Activated naive CD4-positive, alpha-beta T cell (primary cell): ENCODE measurements around the gene C1D.

ENCODE experiments used
- DNase-seq, 4 experiments: peaks; one replicate each; lab custom pipeline; 2025; lab: John Stamatoyannopoulos, UW

The C1D gene

GRCh38 chr2:68057658-68058396 lies 5.0 kb downstream of the C1D start:
- no peak for DNase-seq

- DNase-seq, result no peak
Observed at GRCh38 chr2:68052717-68053422, 9.9 kb downstream of the C1D start.

DNA sequence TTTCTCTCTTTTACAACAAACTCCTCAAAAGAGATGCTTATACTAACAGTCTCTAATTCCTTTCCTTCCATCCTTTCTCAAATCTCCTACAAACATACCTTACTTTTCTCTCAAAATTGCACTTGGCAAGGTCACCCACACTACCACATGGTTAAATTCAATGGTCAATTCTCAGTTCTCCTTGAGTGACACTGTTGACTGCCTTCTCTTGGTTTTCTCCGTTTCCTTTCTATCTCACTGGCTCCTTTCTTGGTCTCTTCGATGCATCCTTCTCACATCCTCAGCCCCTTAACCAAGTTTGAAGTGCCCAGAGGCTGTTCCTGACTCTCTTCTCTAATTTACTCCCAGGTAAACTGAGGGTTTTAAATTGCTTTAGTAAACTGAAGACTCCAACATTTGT lies 12.5 kb downstream of the C1D start:
- no peak for DNase-seq

DNA sequence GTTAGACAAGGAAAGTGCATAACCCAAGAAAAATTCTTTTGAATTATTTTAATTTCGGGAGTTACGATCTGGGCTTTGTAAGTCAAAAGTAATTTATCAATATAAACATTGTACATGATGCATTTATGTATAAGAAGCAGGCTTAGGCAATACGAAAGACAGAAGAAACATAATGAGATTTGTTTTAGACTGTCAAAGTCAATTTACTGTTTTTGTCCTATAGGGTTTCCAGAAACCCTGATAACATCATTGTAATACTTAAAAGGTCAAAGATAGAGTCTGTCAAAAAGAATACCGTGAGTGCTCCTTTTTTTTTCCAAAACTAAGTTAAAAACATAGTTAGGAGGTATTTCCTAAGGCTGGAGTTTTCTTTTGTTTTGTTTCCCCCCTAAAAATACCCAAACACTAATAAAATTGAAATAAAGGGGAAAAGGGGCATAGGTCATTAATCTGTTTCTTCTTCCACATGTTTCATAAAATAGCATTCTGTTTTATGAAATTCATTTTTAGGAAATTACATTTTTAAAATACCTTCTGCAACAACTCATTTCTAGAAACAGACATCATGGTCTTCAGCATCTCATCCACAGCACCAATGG lies 16.1 kb downstream of the C1D start:
- DNase-seq, result no peak

DNA sequence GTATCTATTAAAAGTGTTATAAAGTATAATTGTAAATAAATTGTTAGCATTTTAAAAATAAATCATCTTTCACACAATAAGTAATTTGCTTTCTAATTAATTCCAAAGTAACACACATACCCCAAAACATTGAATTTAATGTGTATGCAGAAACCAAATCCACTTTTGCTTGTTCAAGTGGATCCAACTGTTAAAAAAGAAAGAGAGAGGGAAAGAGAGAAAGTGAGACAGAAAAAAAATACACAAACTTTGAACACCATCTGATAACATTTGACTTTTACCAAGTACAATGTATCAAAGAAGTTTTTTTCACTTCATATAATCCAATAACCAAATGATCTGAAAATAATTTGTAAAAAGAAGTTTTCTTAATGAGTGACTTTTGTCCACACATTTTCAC lies 16.6 kb downstream of the C1D start:
- no peak for DNase-seq

- no peak for DNase-seq
Observed at GRCh38 chr2:68045342-68045741, 17.5 kb downstream of the C1D start.

GRCh38 chr2:68044099-68044498 lies 18.7 kb downstream of the C1D start:
- no peak for DNase-seq

GRCh38 chr2:68043695-68044094 lies 19.1 kb downstream of the C1D start:
- DNase-seq, result no peak

- no peak for DNase-seq
Observed at GRCh38 chr2:68043032-68043431, 19.8 kb downstream of the C1D start.

- no peak for DNase-seq
Observed at GRCh38 chr2:68041704-68042245, 21.0 kb downstream of the C1D start.

- no peak for DNase-seq
Observed at GRCh38 chr2:68040078-68040477, 22.7 kb downstream of the C1D start.

GRCh38 chr2:68039317-68039716 lies 23.5 kb downstream of the C1D start:
- no peak for DNase-seq

DNA sequence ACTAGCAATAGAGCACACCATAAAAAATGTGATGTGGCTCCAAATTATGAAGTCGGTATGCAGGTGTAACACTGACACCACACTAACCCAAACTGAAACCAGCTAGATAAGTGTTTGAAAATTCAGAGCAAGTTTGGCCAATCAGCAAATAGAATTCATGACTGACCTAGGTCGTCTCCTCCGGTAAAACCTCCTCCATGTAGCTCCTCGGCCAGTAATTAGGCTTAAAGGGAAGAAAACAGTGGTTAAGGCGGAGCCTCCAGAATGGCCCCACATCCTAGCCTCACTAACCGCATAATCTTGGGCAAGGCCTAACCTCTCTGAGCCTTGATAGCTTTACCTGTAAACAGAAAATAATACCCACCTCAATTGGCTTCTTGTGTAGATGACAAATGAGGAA lies 30.1 kb downstream of the C1D start:
- no peak for DNase-seq

DNA sequence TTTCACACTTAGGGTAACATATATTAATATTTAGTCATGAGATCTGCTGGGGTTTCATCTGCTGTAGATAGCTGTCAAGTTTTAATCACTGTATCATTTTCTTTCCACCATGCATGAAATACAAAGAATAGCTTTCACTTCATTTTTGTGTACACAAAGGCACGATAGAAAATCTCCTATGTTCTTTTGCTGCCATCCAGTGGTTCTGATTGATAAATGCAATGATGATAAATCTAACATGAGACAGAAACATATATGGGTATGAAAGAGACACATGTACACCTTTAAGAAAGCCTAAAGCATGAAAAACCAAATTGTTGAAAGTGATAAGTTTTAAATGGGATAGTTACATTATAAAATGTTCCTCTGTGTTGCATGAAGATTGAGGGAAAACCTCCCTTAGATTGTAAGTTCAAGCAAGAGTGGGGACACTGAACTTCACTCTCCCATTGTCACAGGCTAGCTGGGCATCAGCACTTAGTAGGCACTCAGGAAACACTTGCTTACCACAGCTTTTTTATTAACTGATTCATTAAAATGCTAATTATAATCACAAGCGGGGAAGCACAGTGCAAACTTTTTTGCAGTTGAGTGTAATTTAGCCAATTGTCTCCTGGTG lies 31.2 kb downstream of the C1D start:
- DNase-seq, result no peak

DNA sequence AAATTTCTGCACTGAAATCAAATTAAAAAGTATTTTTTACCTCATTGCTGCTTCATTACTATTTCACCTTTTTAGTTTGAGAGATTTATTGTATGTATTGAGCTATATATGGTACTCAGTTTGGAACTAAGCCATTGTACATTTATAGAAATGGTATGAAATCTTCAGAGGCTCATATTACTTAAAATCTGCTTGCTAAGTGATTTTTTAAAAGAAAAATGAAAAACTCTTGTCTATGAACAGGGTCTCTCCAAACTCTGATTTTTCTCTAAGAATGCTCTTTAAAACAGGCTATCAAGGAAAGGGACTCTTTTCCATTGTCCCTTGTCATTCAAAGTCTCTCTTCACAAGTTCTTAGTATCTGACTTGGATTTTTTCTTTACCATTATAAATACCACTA lies 31.8 kb downstream of the C1D start:
- no peak for DNase-seq

- DNase-seq, result no peak
Observed at GRCh38 chr2:68030529-68030928, 32.3 kb downstream of the C1D start.

GRCh38 chr2:68027959-68028358 lies 34.8 kb downstream of the C1D start:
- no peak for DNase-seq

DNA sequence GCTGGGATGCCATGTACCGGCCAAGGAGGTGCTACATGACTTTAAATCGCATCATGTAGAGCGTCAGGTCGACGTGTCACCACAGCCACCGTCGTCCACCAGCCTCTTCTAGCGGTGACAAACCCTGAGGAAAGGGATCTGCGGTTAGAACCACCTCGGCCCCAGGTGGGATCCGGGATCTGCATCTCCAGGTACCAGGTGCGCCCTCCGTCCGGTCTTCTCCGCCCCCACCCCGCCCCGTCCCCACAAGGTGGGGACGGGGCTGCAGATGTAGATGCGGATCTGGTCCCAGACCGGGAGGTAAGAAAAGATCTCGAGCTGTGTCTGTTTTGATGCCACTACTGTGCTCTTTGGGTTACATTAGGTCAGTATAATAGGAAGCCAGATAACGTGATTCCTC lies 38.4 kb downstream of the C1D start:
- no peak for DNase-seq

DNA sequence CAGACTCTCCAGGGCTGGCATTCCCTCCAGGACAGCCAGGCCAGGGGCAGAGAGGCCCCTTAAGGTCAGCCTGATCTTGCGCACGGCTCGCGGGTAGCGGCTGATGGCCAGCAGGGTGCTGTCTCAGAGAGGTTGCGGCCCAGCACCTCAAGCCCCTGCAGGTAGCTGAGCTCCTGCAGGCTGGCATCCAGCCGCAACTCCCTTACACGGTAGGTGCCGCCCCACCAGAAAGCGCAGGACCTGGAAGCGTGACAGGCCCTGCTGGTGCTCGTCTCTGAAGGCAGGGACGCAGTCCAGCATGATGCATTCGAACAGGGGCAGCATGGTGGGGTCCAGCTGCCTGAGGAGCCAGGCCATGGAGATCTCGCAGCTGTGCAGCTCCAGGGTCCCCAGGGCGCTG lies 38.9 kb downstream of the C1D start:
- no peak for DNase-seq

GRCh38 chr2:68018727-68019126 lies 44.1 kb downstream of the C1D start:
- no peak for DNase-seq

DNA sequence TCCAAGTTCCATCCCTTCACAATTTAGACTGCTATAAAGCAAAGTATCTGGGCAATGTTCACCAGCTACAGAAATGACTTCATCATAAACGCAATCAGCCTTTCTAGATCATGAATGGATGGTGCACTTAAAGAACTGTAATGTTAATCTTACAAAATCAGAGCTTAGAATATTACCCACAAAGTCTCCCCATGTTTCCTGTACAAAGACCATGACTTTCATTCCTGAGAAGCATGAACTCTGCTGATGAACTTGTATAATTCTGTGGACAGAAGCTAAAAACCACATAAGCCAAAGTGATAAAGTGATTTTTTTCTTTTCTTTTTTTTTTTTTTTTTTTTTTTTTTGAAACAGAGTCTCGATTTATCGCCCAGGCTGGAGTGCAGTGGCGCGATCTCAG lies 53.3 kb downstream of the C1D start:
- DNase-seq, result no peak

DNA sequence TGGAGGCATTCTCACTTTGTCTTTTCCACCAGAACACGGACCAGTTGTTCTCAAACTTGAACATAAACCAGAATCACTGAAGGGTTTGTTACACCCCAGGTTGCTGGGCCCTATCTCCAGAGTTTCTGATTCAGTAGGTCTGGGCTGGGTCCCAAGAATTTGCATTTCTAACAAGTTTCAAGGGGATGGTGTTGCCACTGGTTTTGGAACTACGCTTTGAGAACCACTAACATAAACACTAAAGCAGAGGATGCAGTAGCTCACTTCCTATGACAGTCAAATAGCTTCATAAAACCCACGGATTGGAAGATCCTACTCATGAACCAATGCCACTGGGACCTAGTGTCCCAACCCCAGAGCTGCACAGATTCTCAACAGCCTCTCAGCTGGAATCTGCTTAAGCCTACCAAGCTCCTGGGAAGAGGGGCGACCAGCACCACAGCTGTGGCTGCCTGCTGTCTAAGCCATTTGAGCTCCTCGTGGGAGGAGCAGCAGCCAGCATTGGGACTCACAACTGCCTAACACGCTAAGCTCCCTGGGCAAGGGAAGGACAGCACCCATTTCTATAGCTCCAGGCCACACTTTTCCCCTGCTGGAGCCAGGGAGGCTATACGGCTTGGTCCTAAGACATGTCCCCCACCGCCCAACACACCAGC lies 62.5 kb downstream of the C1D start:
- DNase-seq, result no peak
